AG08396 (cell line): Measurements from ENCODE around the gene OR1F1.
A peak's percentile ranks its signal among the peaks of the same experiment; 100 is the strongest.
"Not testable (repeated sequence)": the region's sequence is repeated elsewhere in the genome, so short reads cannot be mapped to it uniquely, and the experiment has no call there.

Experiments used
- DNase-seq: peaks from one replicate; pipeline ENCODE4 v3.0.0; 2012; ENCODE audit warnings: low spot score, mixed read lengths

The OR1F1 gene

GRCh38 chr16:3150346-3151218 lies 37.4 kb upstream of the OR1F1 start:
- DNase-seq = peak; percentile 99

- no peak for DNase-seq
Measured at GRCh38 chr16:3152027-3152276, 36.1 kb upstream of the OR1F1 start.

- peak; percentile 76 for DNase-seq
Measured at GRCh38 chr16:3152277-3152990, 35.6 kb upstream of the OR1F1 start.

GRCh38 chr16:3152991-3153368 lies 35.0 kb upstream of the OR1F1 start:
- no peak for DNase-seq

- DNase-seq = no peak
Measured at GRCh38 chr16:3155181-3155580, 32.8 kb upstream of the OR1F1 start.

- no peak for DNase-seq
Measured at GRCh38 chr16:3155972-3156371, 32.0 kb upstream of the OR1F1 start.

GRCh38 chr16:3157229-3158025 lies 30.6 kb upstream of the OR1F1 start:
- DNase-seq = peak; percentile 77

- no peak for DNase-seq
Measured at GRCh38 chr16:3158026-3158509, 29.9 kb upstream of the OR1F1 start.

- peak; percentile 94 for DNase-seq
Measured at GRCh38 chr16:3158510-3159314, 29.3 kb upstream of the OR1F1 start.

GRCh38 chr16:3161235-3162018 lies 26.6 kb upstream of the OR1F1 start:
- DNase-seq = no peak

- DNase-seq = no peak
Measured at GRCh38 chr16:3164121-3164991, 23.6 kb upstream of the OR1F1 start.

GRCh38 chr16:3165111-3165822 lies 22.7 kb upstream of the OR1F1 start:
- DNase-seq = no peak

GRCh38 chr16:3166505-3166886 lies 21.5 kb upstream of the OR1F1 start:
- DNase-seq = no peak

- DNase-seq = not testable (repeated sequence)
Measured at GRCh38 chr16:3168729-3169128, 19.3 kb upstream of the OR1F1 start.

- no peak for DNase-seq
Measured at GRCh38 chr16:3170440-3171180, 17.4 kb upstream of the OR1F1 start.

- DNase-seq = no peak
Measured at GRCh38 chr16:3171181-3171854, 16.7 kb upstream of the OR1F1 start.

GRCh38 chr16:3171855-3172593 lies 16.0 kb upstream of the OR1F1 start:
- peak; percentile 67 for DNase-seq
